GM12878 (cell line): ENCODE results near the gene MEI1. TPM values are rescaled to one million over a fixed set of nuclear protein-coding genes. Genes with fewer than 3 reads are reported as not detected.
A peak's percentile ranks its signal among the peaks of the same experiment; 100 is the strongest.

ENCODE experiments used
- ATAC-seq: fragments of 200-7000 bp; cut with Tn5 transposase; 3 replicates; pipeline ENCODE4 v1.9.1; 2020; ENCODE audit warnings: mild to moderate bottlenecking, moderate library complexity
- BruUV-seq: library from RNA; stranded (reverse); fragments of 400-500 nt; replicated peaks from 2 replicates; lab custom pipeline; 2021; lab: Mats Ljungman, UMichigan
- CTCF ChIA-PET: fragments of 300-600 bp; sonication (Branson Sonifier 250); formaldehyde crosslinking; extraction: SDS; loops from one replicate; lab custom pipeline; 2021; ENCODE audit warnings: inconsistent platforms; lab: Yijun Ruan, JAX
- POLR2A ChIA-PET: fragments of 350-600 bp; formaldehyde crosslinking; extraction: SDS; loops from one replicate; lab custom pipeline; 2021; ENCODE audit warnings: inconsistent platforms; lab: Charles Lee
- RAD21 ChIA-PET: fragments of 300-600 bp; sonication (Branson Sonifier 250); formaldehyde crosslinking; loops from one replicate; lab custom pipeline; 2023; ENCODE audit warnings: antibody characterized with exemption; ENCODE audit not compliant: unreplicated experiment; lab: Charles Lee
- SMC1A ChIA-PET: fragments of 300-600 bp; sonication (Branson Sonifier 250); formaldehyde crosslinking; loops from one replicate; lab custom pipeline; 2023; ENCODE audit not compliant: unreplicated experiment, uncharacterized antibody; lab: Charles Lee
- DNase-seq: peaks from one replicate; pipeline ENCODE4 v3.0.0-alpha.2; 2011; ENCODE audit warnings: low read depth, low spot score
- FAIRE-seq: peaks from 3 replicates; lab custom pipeline; 2011; peaks lifted over from hg19 to GRCh38; lab: Jason Lieb, UNC
- H2AFZ ChIP-seq: 2 replicates; pipeline ENCODE4 v1.6.0; 2011; ENCODE audit warnings: low read depth, low read length, control low read depth; ENCODE audit not compliant: control insufficient read depth
- H3K27ac ChIP-seq: 2 replicates; pipeline ENCODE4 v1.5.1; 2011; ENCODE audit warnings: control low read depth; ENCODE audit not compliant: control insufficient read depth, insufficient read depth
- H3K27me3 ChIP-seq, 2 experiments: replicated peaks in 1 of 2; 2 replicates each; pipeline versions ENCODE4 v1.6.0 to v1.6.1; 2011; ENCODE audit warnings: low read length in 1 of 2; ENCODE audit not compliant: control insufficient read depth in 2 of 2, insufficient read depth in 2 of 2
- H3K36me3 ChIP-seq, 2 experiments: 2 replicates each; pipeline ENCODE4 v1.5.1; 2011; ENCODE audit warnings: low read length in 1 of 2; ENCODE audit not compliant: control insufficient read depth in 2 of 2, insufficient read depth in 2 of 2
- H3K4me1 ChIP-seq: 2 replicates; pipeline ENCODE4 v1.6.1; 2011; ENCODE audit warnings: mild to moderate bottlenecking, low read length, moderate library complexity, mixed read lengths; ENCODE audit not compliant: control insufficient read depth, insufficient read depth
- H3K4me2 ChIP-seq: 2 replicates; pipeline ENCODE4 v1.6.0; 2011; ENCODE audit warnings: control low read depth; ENCODE audit not compliant: control insufficient read depth, insufficient read depth
- H3K4me3 ChIP-seq: fragments of 200-600 bp; sonication (generic); 2 replicates; pipeline ENCODE4 v1.5.1; 2016
- H3K79me2 ChIP-seq: 2 replicates; pipeline ENCODE4 v1.6.0; 2011; ENCODE audit warnings: low read length; ENCODE audit not compliant: control insufficient read depth, insufficient read depth
- H3K9ac ChIP-seq: 2 replicates; pipeline ENCODE4 v1.8.0; 2011; ENCODE audit warnings: low read length, control low read depth, mixed read lengths; ENCODE audit not compliant: control insufficient read depth, insufficient read depth
- H3K9me3 ChIP-seq: replicated peaks from 3 replicates; pipeline ENCODE4 v1.5.1; 2011; ENCODE audit warnings: mild to moderate bottlenecking, low read length; ENCODE audit not compliant: control insufficient read depth, insufficient read depth
- H4K20me1 ChIP-seq: 2 replicates; pipeline ENCODE4 v1.6.0; 2011; ENCODE audit not compliant: control insufficient read depth, insufficient read depth
- LARP7 ChIP-seq: fragments of 450-650 bp; IDR thresholded peaks from 2 replicates; pipeline ENCODE4 v1.6.1; 2017; ENCODE audit warnings: mild to moderate bottlenecking
- NFYB ChIP-seq: IDR thresholded peaks from 2 replicates; pipeline ENCODE4 v1.6.1; 2011; ENCODE audit warnings: low read depth, mild to moderate bottlenecking, low read length, improper control_type of control experiment, moderate library complexity; ENCODE audit not compliant: insufficient read depth
- NRF1 ChIP-seq: conservative IDR thresholded peaks from 2 replicates; pipeline ENCODE4 v1.6.1; 2011; ENCODE audit warnings: mild to moderate bottlenecking, low read depth, low read length, improper control_type of control experiment
- POU2F2 ChIP-seq: IDR thresholded peaks from 3 replicates; pipeline ENCODE4 v1.6.1; 2011; ENCODE audit warnings: low read depth, mild to moderate bottlenecking, low read length, borderline replicate concordance
- RB1 ChIP-seq: fragments of 450-650 bp; formaldehyde crosslinking; IDR thresholded peaks from 2 replicates; pipeline ENCODE4 v1.6.1; 2017; ENCODE audit warnings: mild to moderate bottlenecking, borderline replicate concordance
- REST ChIP-seq: IDR thresholded peaks from 2 replicates; pipeline ENCODE4 v1.6.1; 2012; ENCODE audit warnings: mild to moderate bottlenecking, low read depth, low read length
- SREBF2 ChIP-seq: IDR thresholded peaks from 2 replicates; pipeline ENCODE4 v1.6.1; 2012; ENCODE audit warnings: mild to moderate bottlenecking, low read length
- STAT3 ChIP-seq: IDR thresholded peaks from 2 replicates; pipeline ENCODE4 v1.6.1; 2011; ENCODE audit warnings: low read depth, low read length, improper control_type of control experiment
- TARDBP ChIP-seq: IDR thresholded peaks from 2 replicates; pipeline ENCODE4 v1.6.1; 2016; ENCODE audit warnings: borderline replicate concordance
- WGBS: methylation state at CpG from one replicate; pipeline ENCODE4 v1.1.6; 2016; ENCODE audit warnings: low lambda C conversion rate; ENCODE audit not compliant: insufficient replicate concordance, insufficient coverage; ENCODE audit errors: missing lambda C conversion rate; 5-methylcytosine and 5-hydroxymethylcytosine counted together
- in situ Hi-C: fragments of 300-500 bp; cut with MboI; formaldehyde crosslinking; loops from 9 replicates; pipeline ENCODE4 v1.14.3; 2018; ENCODE audit warnings: mixed read lengths
- intact Hi-C: fragments of 100-400 bp; cut with micrococcal nuclease; formaldehyde crosslinking; loops from one replicate; pipeline ENCODE4 v1.14.2; 2022; ENCODE audit not compliant: unreplicated experiment
- polyA plus RNA-seq, 11 experiments: library from polyadenylated mRNA; depleted of rRNA in 4 of 11; unstranded in 6 of 11; stranded (reverse) in 5 of 11; fragments of >200 nt; fragmentation: Nextera tagmentation in 4 of 11; fragmentation: Illumina TruSeq in 1 of 11; extraction: Ambion mirVana in 4 of 11; extraction: Trizol in 1 of 11; gene quantifications; 1 replicate in 1 of 11; 2 replicates in 10 of 11; pipeline versions ENCODE4 v1.2.1 to v1.2.3, GENCODE V29; 2011 to 2016; ENCODE audit warnings: inconsistent platforms in 2 of 11, missing spikeins in 2 of 11, low read depth in 1 of 11
- total RNA-seq, 4 experiments: library from RNA; depleted of rRNA in 3 of 4; stranded (reverse); fragments of >200 nt in 3 of 4; fragmentation: Illumina TruSeq in 1 of 4; extraction: Trizol in 1 of 4; gene quantifications; 2 replicates each; pipeline versions ENCODE4 v1.2.1 to v1.2.3, GENCODE V29; 2013 to 2021
- TF ChIP-seq, protein P1 (sequence below): fragments of 450-650 bp; IDR thresholded peaks from 2 replicates; pipeline ENCODE4 v1.6.1; 2017; ENCODE audit warnings: mild to moderate bottlenecking, moderate library complexity
- TF ChIP-seq, protein P2 (sequence below): IDR thresholded peaks from 2 replicates; pipeline ENCODE4 v1.6.1; 2012; ENCODE audit warnings: low read depth, low read length, improper control_type of control experiment

Gene MEI1
- total and polyA plus RNA-seq, 10 of the 15 experiments (the other 5 are each of a cell fraction or from before 2014, with no cell fraction given) = 27.9 to 48.9 (median 35.8) TPM

GRCh38 chr22:41699264-41700107 lies at the start of gene MEI1 (continued):
- TF ChIP-seq, protein P1, sequence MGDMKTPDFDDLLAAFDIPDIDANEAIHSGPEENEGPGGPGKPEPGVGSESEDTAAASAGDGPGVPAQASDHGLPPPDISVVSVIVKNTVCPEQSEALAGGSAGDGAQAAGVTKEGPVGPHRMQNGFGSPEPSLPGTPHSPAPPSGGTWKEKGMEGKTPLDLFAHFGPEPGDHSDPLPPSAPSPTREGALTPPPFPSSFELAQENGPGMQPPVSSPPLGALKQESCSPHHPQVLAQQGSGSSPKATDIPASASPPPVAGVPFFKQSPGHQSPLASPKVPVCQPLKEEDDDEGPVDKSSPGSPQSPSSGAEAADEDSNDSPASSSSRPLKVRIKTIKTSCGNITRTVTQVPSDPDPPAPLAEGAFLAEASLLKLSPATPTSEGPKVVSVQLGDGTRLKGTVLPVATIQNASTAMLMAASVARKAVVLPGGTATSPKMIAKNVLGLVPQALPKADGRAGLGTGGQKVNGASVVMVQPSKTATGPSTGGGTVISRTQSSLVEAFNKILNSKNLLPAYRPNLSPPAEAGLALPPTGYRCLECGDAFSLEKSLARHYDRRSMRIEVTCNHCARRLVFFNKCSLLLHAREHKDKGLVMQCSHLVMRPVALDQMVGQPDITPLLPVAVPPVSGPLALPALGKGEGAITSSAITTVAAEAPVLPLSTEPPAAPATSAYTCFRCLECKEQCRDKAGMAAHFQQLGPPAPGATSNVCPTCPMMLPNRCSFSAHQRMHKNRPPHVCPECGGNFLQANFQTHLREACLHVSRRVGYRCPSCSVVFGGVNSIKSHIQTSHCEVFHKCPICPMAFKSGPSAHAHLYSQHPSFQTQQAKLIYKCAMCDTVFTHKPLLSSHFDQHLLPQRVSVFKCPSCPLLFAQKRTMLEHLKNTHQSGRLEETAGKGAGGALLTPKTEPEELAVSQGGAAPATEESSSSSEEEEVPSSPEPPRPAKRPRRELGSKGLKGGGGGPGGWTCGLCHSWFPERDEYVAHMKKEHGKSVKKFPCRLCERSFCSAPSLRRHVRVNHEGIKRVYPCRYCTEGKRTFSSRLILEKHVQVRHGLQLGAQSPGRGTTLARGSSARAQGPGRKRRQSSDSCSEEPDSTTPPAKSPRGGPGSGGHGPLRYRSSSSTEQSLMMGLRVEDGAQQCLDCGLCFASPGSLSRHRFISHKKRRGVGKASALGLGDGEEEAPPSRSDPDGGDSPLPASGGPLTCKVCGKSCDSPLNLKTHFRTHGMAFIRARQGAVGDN = peak; percentile 89
- TF ChIP-seq, protein P2, sequence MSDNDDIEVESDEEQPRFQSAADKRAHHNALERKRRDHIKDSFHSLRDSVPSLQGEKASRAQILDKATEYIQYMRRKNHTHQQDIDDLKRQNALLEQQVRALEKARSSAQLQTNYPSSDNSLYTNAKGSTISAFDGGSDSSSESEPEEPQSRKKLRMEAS = peak; percentile 83
- TF ChIP-seq NRF1 (peak; percentile 43; the same call in 1 of the 2 replicates), RB1 (peak; percentile 97; the same call in 1 of the 2 replicates)

DNA sequence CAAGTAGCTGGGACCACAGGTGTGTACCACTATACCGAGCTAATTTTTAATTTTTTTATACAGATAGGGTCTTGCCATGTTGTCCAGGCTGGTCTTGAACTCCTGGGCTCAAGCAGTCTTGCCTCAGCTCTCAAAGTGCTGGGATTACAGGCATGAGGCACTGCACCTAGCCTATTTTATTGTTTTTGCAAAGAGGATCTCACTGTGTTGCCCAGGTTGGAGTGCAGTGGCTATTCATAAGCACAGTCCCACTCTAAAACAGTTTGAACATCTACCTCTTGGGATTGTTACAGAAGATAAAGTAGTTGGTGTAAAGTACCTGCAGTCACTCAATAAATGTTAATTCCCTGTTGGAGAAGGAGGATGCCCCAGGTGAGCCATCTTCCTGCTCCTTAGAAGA lies 49.1 kb upstream of the MEI1 start:
- DNase-seq (no peak), FAIRE-seq (no peak), ATAC-seq (no peak)
- H3K4me1 ChIP-seq = no peaks in the 10 kb centered on the region
- H2AFZ ChIP-seq = no peak overlapping the region
- no peaks in the 10 kb centered on the region for H4K20me1 ChIP-seq
- H3K27me3 ChIP-seq = no peaks in the 10 kb centered on the region
- H3K27ac ChIP-seq = no peak overlapping the region
- H3K4me2 ChIP-seq = no peak overlapping the region
- in situ Hi-C loops = no loop called here
- CTCF ChIA-PET = interaction anchor here (1.3 to 1.7 kb wide), 2 partner anchors 10 to 47 kb away, joined by 3 to 6 read pairs; no protein-coding TSS in a partner anchor
- RAD21 ChIA-PET = no interaction called here
- intact Hi-C loops = no loop called here
- WGBS = 100% methylated on average over 1 of the region's 1 CpG
- no peaks in the 10 kb centered on the region; the same call in 1 of the 2 replicates for H3K79me2 ChIP-seq
- no peaks in the 10 kb centered on the region for H3K9me3 ChIP-seq
- no peak overlapping the region for H3K4me3 ChIP-seq
- SMC1A ChIA-PET = interaction anchor here (0.9 to 1.7 kb wide), 2 partner anchors 11 to 14 kb away, joined by 3 to 7 read pairs; no protein-coding TSS in a partner anchor
- POLR2A ChIA-PET = interaction anchor here (0.5 kb wide), 1 partner anchor 18 kb away, joined by 3 read pairs; no protein-coding TSS in a partner anchor
- no TSS peak for BruUV-seq
- no peak overlapping the region for H3K9ac ChIP-seq
- H3K36me3 ChIP-seq = peaks cover 16 to 46% of the 10 kb centered on the region in 2 experiments
- no peak for TF ChIP-seq LARP7
- TF ChIP-seq REST = no peak
- TF ChIP-seq POU2F2 = no peak
- no peak for TF ChIP-seq STAT3
- no peak for TF ChIP-seq SREBF2
- no peak for TF ChIP-seq TARDBP
- TF ChIP-seq NFYB = no peak
